WTC11 (cell line): ENCODE measurements around the gene SYT8.
A peak's percentile ranks its signal among the peaks of the same experiment; 100 is the strongest.

Source experiments
- AFF4 ChIP-seq: sonication (generic); formaldehyde crosslinking; IDR thresholded peaks from 2 replicates; pipeline ENCODE4 v1.8.1; 2023; ENCODE audit warnings: mild to moderate bottlenecking, missing genetic modification reagents, borderline replicate concordance
- CTCF ChIP-seq: fragments of 200-600 bp; IDR thresholded peaks from 2 replicates; pipeline ENCODE4 v1.8.0; 2022; ENCODE audit warnings: antibody characterized with exemption
- FOXP1 ChIP-seq: sonication (generic); formaldehyde crosslinking; IDR thresholded peaks from 2 replicates; pipeline ENCODE4 v1.8.0; 2022; ENCODE audit warnings: missing genetic modification reagents, mild to moderate bottlenecking, moderate library complexity, borderline replicate concordance
- KAT7 ChIP-seq: sonication (generic); formaldehyde crosslinking; IDR thresholded peaks from 2 replicates; pipeline ENCODE4 v1.8.1; 2023; ENCODE audit warnings: missing genetic modification reagents, mild to moderate bottlenecking, borderline replicate concordance
- STAT6 ChIP-seq: sonication (generic); formaldehyde crosslinking; conservative IDR thresholded peaks from 2 replicates; pipeline ENCODE4 v1.8.1; 2023; ENCODE audit warnings: mild to moderate bottlenecking, low read depth, missing genetic modification reagents, moderate library complexity
- TEAD1 ChIP-seq: sonication (generic); formaldehyde crosslinking; IDR thresholded peaks from 2 replicates; pipeline ENCODE4 v1.8.0; 2022; ENCODE audit warnings: mild to moderate bottlenecking, missing genetic modification reagents

- TF ChIP-seq KAT7 (CRISPR knock-in tag) (no peak), CTCF (peak; percentile 97), TEAD1 (CRISPR knock-in tag) (no peak), FOXP1 (CRISPR knock-in tag) (0 out of 2 replicates have a peak, but pooled peaks have one; percentile 15), AFF4 (CRISPR knock-in tag) (no peak), STAT6 (CRISPR knock-in tag) (no peak)
These were observed 2.4 kb upstream of the SYT8 start for GRCh38 chr11:1832211-1832919.
